ENCODE data around the gene NT5C1A. TPM values are rescaled to one million over a fixed set of nuclear protein-coding genes. Genes with fewer than 3 reads are reported as not detected.

Gene NT5C1A
- total RNA-seq, 1 donor, result not detected

- H3K4me3 ChIP-seq (ENCODE audit: low read depth, low read length), result no peak overlapping the region
- TF ChIP-seq, protein P1, sequence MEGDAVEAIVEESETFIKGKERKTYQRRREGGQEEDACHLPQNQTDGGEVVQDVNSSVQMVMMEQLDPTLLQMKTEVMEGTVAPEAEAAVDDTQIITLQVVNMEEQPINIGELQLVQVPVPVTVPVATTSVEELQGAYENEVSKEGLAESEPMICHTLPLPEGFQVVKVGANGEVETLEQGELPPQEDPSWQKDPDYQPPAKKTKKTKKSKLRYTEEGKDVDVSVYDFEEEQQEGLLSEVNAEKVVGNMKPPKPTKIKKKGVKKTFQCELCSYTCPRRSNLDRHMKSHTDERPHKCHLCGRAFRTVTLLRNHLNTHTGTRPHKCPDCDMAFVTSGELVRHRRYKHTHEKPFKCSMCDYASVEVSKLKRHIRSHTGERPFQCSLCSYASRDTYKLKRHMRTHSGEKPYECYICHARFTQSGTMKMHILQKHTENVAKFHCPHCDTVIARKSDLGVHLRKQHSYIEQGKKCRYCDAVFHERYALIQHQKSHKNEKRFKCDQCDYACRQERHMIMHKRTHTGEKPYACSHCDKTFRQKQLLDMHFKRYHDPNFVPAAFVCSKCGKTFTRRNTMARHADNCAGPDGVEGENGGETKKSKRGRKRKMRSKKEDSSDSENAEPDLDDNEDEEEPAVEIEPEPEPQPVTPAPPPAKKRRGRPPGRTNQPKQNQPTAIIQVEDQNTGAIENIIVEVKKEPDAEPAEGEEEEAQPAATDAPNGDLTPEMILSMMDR (IDR thresholded peaks at IDR 0.05; ENCODE audit: insufficient read depth, low read length), result no peak
- no peak for DNase-seq (ENCODE audit: low read depth)
These were observed 3.0 kb downstream of the NT5C1A start for GRCh38 chr1:39668894-39669293.

DNA sequence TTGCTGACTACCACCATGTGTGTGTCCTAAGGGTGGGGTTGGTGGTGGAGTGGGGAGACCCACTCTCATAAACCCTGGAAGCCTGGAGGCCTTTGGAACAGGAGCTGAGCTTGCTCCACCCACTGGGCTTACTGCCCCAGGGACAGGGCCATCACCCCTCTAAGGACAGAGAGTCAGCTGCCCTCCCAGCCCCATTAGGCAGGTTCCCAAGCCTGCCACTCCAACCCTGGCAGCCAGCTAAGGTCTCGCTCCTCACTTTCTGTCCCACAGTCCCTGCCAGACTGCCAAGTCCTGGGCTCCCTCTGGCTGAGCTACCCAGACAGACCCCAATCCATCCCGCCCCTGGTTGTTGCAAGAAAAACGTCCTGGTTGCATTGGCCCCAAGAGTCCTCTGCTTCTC lies 3.8 kb downstream of the NT5C1A start:
- DNase-seq (ENCODE audit: low read depth), result no peak
- TF ChIP-seq, protein P1 (IDR thresholded peaks at IDR 0.05; ENCODE audit: insufficient read depth, low read length), result no peak
- no peak overlapping the region for H3K4me3 ChIP-seq (ENCODE audit: low read depth, low read length)

DNA sequence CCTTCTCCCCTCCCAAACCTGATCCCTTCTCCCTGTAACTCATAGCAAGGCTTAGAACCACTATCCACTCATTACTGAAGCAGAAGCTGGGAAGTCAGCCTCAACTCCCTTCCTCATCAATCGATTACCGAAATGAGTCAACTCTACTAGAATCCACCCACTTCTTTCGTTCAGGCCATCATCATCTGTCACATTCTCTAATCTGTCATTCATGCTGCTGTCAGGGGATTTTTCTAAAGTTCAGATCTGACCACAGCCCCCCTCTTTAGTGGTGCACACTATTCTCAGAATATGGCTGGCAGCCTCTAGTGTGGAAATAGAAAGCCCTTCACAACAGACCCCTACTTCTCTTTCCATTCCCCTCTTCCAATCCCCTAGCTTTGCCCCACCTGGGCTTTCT lies 5.1 kb downstream of the NT5C1A start:
- TF ChIP-seq, protein P1 (IDR thresholded peaks at IDR 0.05; ENCODE audit: insufficient read depth, low read length), result no peak
- DNase-seq (ENCODE audit: low read depth), result no peak
- H3K4me3 ChIP-seq (ENCODE audit: low read depth, low read length), result no peak overlapping the region

DNA sequence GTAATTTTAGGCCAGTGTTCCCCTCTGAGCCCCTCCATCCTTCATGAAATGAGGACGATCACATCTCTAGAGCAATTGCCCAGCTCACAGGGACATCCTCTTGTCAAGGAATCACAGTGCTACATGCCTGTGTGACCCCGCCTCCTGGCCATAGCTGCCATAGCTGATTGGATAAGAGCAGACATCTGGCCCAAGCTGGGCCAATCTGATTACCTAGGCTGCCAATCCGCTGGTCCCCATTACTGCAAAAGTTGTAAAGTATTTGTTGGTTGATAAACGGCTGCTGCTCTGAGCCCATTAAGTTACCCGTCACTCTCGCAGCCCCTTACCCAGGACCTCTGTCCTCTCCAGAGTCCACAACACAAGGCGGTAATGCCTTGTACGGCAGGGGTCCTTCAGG lies 8.3 kb downstream of the NT5C1A start:
- no peak for DNase-seq (ENCODE audit: low read depth)
- H3K4me3 ChIP-seq (ENCODE audit: low read depth, low read length), result no peak overlapping the region
- TF ChIP-seq, protein P1 (IDR thresholded peaks at IDR 0.05; ENCODE audit: insufficient read depth, low read length), result no peak

GRCh38 chr1:39662861-39663260 lies 9.0 kb downstream of the NT5C1A start:
- DNase-seq (ENCODE audit: low read depth), result no peak
- TF ChIP-seq, protein P1 (IDR thresholded peaks at IDR 0.05; ENCODE audit: insufficient read depth, low read length), result no peak
- H3K4me3 ChIP-seq (ENCODE audit: low read depth, low read length), result no peak overlapping the region

- H3K4me3 ChIP-seq (ENCODE audit: low read depth, low read length), result no peak overlapping the region
- no peak for DNase-seq (ENCODE audit: low read depth)
- TF ChIP-seq, protein P1 (IDR thresholded peaks at IDR 0.05; ENCODE audit: insufficient read depth, low read length), result no peak
These were observed 12.4 kb downstream of the NT5C1A start for GRCh38 chr1:39659538-39659937.

DNA sequence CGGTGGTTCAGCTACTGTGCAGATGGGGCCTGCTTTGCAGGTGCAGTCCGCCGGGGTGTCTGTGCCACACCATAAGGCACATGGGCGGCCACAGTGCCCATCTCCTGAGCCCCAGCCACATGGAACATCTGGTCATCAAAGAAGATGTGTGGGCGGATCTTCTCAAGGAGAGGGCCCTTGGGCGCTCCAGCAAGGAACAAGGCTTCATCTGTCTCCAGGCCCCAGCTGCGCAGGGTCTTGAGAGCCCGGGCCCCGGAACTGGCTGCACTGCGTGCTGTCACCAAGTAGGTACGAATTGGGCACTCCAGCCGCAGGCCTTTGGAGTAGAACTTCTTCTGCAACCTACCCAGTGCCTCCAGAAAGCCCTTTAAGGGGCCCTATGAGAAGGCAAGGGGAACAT lies 12.8 kb downstream of the NT5C1A start:
- TF ChIP-seq, protein P1 (IDR thresholded peaks at IDR 0.05; ENCODE audit: insufficient read depth, low read length), result no peak
- DNase-seq (ENCODE audit: low read depth), result no peak
- H3K4me3 ChIP-seq (ENCODE audit: low read depth, low read length), result no peak overlapping the region

Measured in fibroblast of the aortic adventitia (primary cell).